ENCODE data around the gene ZNF749. TPM values are rescaled to one million over a fixed set of nuclear protein-coding genes. Genes with fewer than 3 reads are reported as not detected.

Gene ZNF749
- total RNA-seq, 4 donors from 2014 or later = 4.8 to 10.6 (median 6.8) TPM

DNA sequence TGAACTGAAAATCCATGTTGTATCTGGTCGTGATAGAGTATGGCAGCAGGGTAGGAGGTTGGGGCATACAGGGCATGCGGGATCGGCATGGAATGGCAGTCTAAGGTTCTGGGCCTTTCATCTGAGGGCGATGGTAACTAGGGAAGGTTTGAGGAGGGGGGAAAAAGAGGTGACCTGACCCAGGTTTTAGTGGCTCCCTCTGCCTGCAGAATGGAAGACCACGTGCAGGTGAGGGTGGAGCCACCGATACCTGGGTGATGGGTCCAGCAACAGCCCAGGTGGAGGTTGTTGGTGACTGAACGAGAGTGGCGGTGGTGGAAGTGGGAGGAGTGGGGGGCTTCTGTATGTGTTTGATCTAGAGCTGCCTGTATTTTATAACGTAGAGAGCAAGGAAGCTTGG is 3.8 kb downstream of the ZNF749 start:
- no peak overlapping the region for H3K4me3 ChIP-seq
- no peak for ATAC-seq
- TF ChIP-seq POLR2A (IDR thresholded peaks at IDR 0.05) = no peak
- TF ChIP-seq POLR2AphosphoS5 (IDR thresholded peaks at IDR 0.05) = no peak
- TF ChIP-seq EP300 (IDR thresholded peaks at IDR 0.05) = no peak
- TF ChIP-seq, protein P1, sequence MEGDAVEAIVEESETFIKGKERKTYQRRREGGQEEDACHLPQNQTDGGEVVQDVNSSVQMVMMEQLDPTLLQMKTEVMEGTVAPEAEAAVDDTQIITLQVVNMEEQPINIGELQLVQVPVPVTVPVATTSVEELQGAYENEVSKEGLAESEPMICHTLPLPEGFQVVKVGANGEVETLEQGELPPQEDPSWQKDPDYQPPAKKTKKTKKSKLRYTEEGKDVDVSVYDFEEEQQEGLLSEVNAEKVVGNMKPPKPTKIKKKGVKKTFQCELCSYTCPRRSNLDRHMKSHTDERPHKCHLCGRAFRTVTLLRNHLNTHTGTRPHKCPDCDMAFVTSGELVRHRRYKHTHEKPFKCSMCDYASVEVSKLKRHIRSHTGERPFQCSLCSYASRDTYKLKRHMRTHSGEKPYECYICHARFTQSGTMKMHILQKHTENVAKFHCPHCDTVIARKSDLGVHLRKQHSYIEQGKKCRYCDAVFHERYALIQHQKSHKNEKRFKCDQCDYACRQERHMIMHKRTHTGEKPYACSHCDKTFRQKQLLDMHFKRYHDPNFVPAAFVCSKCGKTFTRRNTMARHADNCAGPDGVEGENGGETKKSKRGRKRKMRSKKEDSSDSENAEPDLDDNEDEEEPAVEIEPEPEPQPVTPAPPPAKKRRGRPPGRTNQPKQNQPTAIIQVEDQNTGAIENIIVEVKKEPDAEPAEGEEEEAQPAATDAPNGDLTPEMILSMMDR (IDR thresholded peaks at IDR 0.05) = no peak
- 72 to 77% methylated on average over 3 to 9 of the region's 9 CpGs for WGBS, 2 donors (ENCODE audit: low coverage in 1 of 2)
- H3K36me3 ChIP-seq = peaks cover 0 to 49% of the 10 kb centered on the region in 2 donors
- no peak overlapping the region for H3K27ac ChIP-seq
- H3K27me3 ChIP-seq = no peaks in the 10 kb centered on the region
- peaks cover 0 to 50% (median 0%) of the 10 kb centered on the region in 3 donors for H3K9me3 ChIP-seq
- H3K4me1 ChIP-seq = peaks cover 0 to 24% (median 14%) of the 10 kb centered on the region in 3 donors

DNA sequence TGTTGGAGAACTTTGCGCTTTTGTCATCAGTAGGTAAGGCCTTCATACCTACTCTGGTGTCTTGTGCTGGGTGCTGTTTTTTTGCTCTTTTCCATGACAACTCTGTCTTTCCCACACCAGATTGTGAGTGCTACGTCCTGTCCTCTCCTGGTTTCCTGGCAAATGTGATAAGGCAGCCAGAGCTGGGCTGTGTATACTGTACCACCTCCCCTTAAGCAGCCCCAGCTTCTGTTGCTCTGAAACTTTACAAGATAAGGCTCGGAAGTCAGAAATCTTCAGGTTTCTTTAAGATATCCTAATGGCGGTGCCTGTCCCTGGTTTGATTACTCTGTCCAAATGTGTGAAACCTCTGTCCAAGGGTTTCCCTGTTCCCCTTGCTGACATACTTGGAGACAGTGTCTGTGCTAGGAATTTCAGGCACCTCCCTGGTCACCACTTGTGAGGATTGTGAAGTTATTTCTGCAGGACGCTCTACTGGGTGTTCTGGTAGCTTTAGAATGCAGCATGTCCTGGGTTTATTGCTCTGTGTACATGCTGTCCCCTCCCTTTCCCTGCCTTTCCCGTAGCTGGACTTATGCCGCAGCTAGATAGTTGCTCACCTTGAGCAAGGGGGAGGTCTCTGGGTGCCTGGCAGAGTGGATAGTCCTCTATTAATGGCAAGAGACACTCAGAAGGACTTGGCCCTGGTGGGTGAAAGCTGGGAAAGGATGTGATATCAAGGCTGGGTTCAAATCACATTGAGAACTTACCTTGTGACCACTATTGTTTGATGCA is 7.0 kb downstream of the ZNF749 start:
- 85 to 95% methylated on average over 5 to 6 of the region's 7 CpGs for WGBS, 2 donors (ENCODE audit: low coverage in 1 of 2)
- H3K27ac ChIP-seq = no peak overlapping the region
- no peak for ATAC-seq
- no peaks in the 10 kb centered on the region for H3K27me3 ChIP-seq
- peaks cover 0 to 76% of the 10 kb centered on the region in 2 donors for H3K36me3 ChIP-seq
- peaks cover 0 to 80% (median 0%) of the 10 kb centered on the region in 3 donors for H3K9me3 ChIP-seq
- H3K4me3 ChIP-seq = no peak overlapping the region
- TF ChIP-seq POLR2A (IDR thresholded peaks at IDR 0.05) = no peak
- no peaks in the 10 kb centered on the region for H3K4me1 ChIP-seq

GRCh38 chr19:57443121-57443696 is 8.1 kb downstream of the ZNF749 start:
- Histone ChIP-seq H3K4me3 (no peak overlapping the region), H3K36me3 (peaks cover 0 to 70% of the 10 kb centered on the region in 2 donors), H3K4me1 (no peaks in the 10 kb centered on the region), H3K27ac (no peak overlapping the region), H3K27me3 (no peaks in the 10 kb centered on the region), H3K9me3 (peaks cover 0 to 91% (median 0%) of the 10 kb centered on the region in 3 donors)
- ATAC-seq = no peak
- TF ChIP-seq POLR2AphosphoS5 (IDR thresholded peaks at IDR 0.05) = no peak
- no peak for TF ChIP-seq POLR2A (IDR thresholded peaks at IDR 0.05)
- TF ChIP-seq, protein P1 (IDR thresholded peaks at IDR 0.05) = no peak
- TF ChIP-seq EP300 (IDR thresholded peaks at IDR 0.05) = no peak
- 73 to 80% methylated on average over 3 to 4 of the region's 5 CpGs for WGBS, 2 donors (ENCODE audit: low coverage in 1 of 2)

DNA sequence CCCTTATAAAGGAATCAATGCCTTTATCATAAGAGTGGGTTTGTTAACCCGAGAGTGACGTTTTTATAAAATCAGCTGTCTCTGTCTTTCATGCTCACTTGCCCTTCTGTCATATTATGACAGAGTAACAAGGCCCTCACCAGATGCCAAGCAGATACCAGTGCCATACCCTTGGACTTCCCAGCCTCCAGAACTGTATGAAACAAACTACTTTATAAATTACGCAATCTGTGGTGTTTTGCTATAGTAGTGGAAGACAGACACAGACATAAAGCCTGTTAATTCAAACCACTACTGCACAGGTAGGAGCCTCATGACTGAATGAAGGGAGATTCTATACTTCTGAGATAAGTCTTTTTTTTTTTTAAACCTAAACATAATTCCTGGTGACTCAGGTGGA is 17.2 kb downstream of the ZNF749 start:
- Histone ChIP-seq H3K27me3 (no peaks in the 10 kb centered on the region), H3K27ac (no peak overlapping the region), H3K4me3 (no peak overlapping the region), H3K9me3 (peaks cover 0 to 73% (median 0%) of the 10 kb centered on the region in 3 donors), H3K4me1 (no peaks in the 10 kb centered on the region), H3K36me3 (peaks cover 0 to 35% of the 10 kb centered on the region in 2 donors)
- ATAC-seq = no peak
- WGBS, 2 donors (ENCODE audit: low coverage in 1 of 2) = 94 to 100% methylated on average over 2 to 3 of the region's 3 CpGs
- TF ChIP-seq, protein P1 (IDR thresholded peaks at IDR 0.05) = no peak
- TF ChIP-seq EP300 (IDR thresholded peaks at IDR 0.05) = no peak
- TF ChIP-seq POLR2AphosphoS5 (IDR thresholded peaks at IDR 0.05) = no peak
- TF ChIP-seq POLR2A (IDR thresholded peaks at IDR 0.05) = no peak

DNA sequence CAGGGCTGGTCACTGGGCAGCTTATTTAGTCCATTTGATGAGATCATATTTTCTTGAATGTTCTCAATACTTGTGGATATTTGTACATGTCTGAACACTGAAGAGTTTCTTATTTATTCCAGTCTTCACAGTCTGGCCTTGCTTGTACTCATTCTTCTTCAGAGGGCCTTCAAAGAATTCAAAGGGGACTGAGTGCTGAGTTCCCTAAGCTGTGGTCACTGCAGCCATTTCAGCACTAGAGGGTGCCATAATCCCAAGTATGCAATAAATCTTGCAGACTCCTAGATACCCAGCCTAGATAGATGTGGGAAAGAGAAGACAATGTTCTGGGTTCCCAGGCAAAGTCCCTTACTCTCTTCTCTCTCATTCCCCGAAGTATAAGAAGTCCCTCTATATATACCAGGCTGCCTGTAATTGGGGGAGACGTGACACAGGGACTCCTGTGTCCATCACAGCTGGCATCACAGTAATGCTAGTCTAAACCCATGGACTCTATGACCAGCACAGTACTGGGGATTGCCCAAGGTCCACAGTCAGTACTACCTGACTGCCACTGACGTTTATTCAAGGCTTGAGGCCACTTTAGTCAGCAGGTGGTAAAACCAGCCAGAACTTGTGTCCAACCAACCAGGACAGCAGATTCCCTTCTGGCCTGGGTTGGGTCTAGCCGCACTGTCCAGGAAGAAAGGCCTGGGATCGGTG is 30.7 kb downstream of the ZNF749 start:
- TF ChIP-seq POLR2AphosphoS5 (IDR thresholded peaks at IDR 0.05) = no peak
- ATAC-seq = no peak
- H3K4me1 ChIP-seq = no peaks in the 10 kb centered on the region
- H3K27ac ChIP-seq = no peak overlapping the region
- H3K27me3 ChIP-seq = no peaks in the 10 kb centered on the region
- 94% methylated on average over 3 of the region's 5 CpGs; no CpG with 5 or more reads in 1 of the 2 donors for WGBS, 2 donors (ENCODE audit: low coverage in 1 of 2)
- peaks cover 0 to 42% of the 10 kb centered on the region in 2 donors for H3K36me3 ChIP-seq
- no peak overlapping the region for H3K4me3 ChIP-seq
- H3K9me3 ChIP-seq = peaks cover 3 to 91% (median 10%) of the 10 kb centered on the region in 3 donors

Data from gastroesophageal sphincter (tissue), 4 donors.